Measurements from ENCODE around the gene WDFY4.

DNA sequence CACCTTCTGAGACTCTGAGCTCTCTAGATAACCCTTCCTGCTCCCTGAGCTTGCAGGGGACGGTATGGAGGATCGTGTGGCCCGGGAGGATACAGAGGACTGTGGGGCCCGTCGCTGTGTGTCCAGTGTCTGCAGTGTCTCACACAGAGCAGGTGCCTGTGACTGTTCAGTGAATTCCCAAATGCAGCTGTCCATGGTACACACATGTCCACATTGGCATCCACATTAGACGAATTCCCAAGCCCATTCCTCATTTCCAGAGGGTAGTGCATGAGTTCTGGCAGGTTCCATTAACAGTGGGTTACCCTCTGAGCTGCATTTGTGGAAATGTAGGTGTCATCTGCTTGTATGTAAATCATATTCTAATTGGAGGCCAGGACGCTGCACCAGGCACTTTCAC lies 39.5 kb downstream of the WDFY4 start:
- TF ChIP-seq, protein P1, sequence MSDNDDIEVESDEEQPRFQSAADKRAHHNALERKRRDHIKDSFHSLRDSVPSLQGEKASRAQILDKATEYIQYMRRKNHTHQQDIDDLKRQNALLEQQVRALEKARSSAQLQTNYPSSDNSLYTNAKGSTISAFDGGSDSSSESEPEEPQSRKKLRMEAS (IDR thresholded peaks at IDR 0.05): no peak
- no peak for TF ChIP-seq EGR1 (IDR thresholded peaks at IDR 0.05)
- TF ChIP-seq YY1 (IDR thresholded peaks at IDR 0.05; ENCODE audit: low read depth): no peak
- no peak for TF ChIP-seq RAD21 (IDR thresholded peaks at IDR 0.05; ENCODE audit: low read depth)
- no peak for TF ChIP-seq CREB1 (IDR thresholded peaks at IDR 0.05; ENCODE audit: low read depth)
- TF ChIP-seq EP300 (IDR thresholded peaks at IDR 0.05; ENCODE audit: borderline replicate concordance): no peak
- TF ChIP-seq TCF12 (IDR thresholded peaks at IDR 0.05; ENCODE audit: low read depth): no peak
- TF ChIP-seq ZBTB7A (IDR thresholded peaks at IDR 0.05; ENCODE audit: low read depth): no peak

All from Ishikawa (cell line).